OCI-LY7 (cell line): ENCODE measurements around the gene ATAD3A.

Source experiments
- EZH2phosphoT487 ChIP-seq: fragments of 200-600 bp; sonication (generic); IDR thresholded peaks from 2 replicates; pipeline ENCODE4 v1.6.1; 2018; ENCODE audit warnings: low read depth, borderline replicate concordance, mild to moderate bottlenecking, mixed run types, antibody characterized with exemption, low read length, moderate library complexity, mixed read lengths
- TF ChIP-seq, protein P1 (sequence below): fragments of 200-600 bp; sonication (generic); conservative IDR thresholded peaks from 2 replicates; pipeline ENCODE4 v1.5.1; 2014; ENCODE audit warnings: mild to moderate bottlenecking, antibody characterized with exemption, low read length, moderate library complexity, mixed read lengths

DNA sequence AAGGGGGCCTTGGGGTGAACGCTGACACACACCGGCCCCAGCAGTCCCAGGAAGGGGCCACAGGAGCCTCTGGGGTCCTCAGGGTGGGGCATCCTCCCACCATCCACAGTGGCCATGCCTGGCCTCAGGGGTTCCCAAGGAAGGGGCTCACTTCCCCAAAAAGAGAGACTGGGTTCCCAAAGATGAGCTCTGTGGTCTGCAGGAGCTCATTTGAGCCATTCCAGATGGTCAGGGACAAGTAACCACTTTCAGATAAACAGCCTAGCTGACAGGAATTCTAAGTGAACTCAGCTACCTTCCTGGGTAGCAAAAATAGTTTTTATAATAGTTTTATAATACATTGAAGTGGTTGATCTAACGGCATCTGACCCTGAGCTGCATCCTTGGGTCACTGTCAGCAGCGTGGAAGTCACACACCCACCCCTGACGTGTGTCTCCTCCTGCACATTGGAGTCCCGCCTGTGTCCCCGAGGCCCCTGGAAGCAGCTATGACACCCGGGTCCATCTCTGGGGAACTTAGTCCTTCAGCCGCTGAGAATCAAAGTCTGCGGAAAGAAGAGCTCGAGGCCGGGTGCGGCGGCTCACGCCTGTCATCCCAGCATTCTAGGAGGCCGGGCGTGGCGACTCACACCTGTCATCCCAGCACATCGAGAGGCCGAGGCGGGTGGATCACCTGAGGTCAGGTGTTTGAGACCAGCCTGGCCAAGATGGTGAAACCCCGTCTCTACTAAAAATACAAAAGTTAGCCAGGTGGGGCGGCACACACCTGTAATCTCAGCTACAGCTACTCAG is 34.2 kb downstream of the ATAD3A start:
- TF ChIP-seq, protein P1, sequence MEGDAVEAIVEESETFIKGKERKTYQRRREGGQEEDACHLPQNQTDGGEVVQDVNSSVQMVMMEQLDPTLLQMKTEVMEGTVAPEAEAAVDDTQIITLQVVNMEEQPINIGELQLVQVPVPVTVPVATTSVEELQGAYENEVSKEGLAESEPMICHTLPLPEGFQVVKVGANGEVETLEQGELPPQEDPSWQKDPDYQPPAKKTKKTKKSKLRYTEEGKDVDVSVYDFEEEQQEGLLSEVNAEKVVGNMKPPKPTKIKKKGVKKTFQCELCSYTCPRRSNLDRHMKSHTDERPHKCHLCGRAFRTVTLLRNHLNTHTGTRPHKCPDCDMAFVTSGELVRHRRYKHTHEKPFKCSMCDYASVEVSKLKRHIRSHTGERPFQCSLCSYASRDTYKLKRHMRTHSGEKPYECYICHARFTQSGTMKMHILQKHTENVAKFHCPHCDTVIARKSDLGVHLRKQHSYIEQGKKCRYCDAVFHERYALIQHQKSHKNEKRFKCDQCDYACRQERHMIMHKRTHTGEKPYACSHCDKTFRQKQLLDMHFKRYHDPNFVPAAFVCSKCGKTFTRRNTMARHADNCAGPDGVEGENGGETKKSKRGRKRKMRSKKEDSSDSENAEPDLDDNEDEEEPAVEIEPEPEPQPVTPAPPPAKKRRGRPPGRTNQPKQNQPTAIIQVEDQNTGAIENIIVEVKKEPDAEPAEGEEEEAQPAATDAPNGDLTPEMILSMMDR: no peak
- TF ChIP-seq EZH2phosphoT487: no peak
